Stimulated activated CD8-positive, alpha-beta memory T cell treated with anti-CD3 and anti-CD28 coated beads, Interleukin-15, amount 100 ng/mL, for 24 hours (primary cell): ENCODE results near the gene SPRED2.

Source experiments
- DNase-seq: peaks from one replicate; pipeline ENCODE4 v3.0.0-alpha.2; 2020; ENCODE audit warnings: low read depth

The SPRED2 gene

DNA sequence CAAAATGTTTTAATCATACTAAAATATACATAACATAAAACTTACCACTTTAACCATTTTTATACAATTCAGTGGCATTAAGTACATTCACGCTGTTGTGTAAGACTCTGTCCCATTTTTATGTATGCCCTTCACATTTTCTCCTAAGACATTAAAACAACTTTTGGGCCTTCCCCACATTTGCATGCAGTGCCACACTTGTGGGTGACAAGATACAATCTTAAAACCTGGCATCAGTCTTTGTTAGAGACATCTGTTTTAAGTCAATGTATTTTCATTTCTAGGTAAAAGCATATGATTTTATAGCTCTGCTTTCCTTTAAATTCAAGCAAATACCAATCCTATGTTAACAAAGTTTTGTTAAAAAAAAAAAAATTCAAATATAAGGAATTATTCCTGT lies 17.3 kb downstream of the SPRED2 start:
- DNase-seq, result no peak

DNA sequence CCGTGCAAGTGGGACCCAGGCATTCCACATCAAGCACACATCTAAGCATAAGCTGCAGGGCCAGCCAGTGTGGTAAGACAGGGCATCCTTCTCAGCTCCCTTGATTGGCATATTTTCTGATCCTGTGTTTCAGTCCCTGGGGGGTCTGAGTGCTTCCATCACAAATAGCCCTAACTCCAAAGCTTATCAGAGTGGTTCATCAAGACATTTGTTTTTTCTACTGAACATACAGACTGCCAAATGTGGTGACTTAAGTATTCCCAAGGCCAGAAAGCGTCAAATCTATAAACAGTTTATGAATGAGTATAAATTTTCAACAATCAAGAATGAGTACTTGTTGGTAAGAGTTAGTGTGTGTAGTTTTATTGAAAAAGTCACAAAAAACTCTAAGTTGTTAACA lies 18.8 kb downstream of the SPRED2 start:
- no peak for DNase-seq

DNA sequence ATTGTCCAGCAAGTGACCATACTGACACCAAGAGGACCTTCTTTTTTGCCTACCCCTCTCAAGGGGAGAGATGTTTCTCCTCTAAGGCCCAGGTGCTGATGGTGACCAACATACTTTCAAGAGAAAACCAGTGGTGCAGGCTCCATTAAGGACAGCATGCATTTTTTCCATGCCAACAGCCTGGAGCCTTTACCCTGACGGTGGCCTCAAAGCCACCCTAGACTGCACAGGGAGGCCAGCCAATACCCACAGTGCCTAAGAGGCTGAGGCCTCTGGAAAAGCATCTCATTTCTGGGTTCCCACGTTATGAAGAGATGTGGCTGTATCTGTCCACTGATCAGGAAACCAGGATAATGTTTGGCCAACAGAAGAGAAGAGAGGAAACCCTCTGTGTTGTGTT lies 19.3 kb downstream of the SPRED2 start:
- no peak for DNase-seq

DNA sequence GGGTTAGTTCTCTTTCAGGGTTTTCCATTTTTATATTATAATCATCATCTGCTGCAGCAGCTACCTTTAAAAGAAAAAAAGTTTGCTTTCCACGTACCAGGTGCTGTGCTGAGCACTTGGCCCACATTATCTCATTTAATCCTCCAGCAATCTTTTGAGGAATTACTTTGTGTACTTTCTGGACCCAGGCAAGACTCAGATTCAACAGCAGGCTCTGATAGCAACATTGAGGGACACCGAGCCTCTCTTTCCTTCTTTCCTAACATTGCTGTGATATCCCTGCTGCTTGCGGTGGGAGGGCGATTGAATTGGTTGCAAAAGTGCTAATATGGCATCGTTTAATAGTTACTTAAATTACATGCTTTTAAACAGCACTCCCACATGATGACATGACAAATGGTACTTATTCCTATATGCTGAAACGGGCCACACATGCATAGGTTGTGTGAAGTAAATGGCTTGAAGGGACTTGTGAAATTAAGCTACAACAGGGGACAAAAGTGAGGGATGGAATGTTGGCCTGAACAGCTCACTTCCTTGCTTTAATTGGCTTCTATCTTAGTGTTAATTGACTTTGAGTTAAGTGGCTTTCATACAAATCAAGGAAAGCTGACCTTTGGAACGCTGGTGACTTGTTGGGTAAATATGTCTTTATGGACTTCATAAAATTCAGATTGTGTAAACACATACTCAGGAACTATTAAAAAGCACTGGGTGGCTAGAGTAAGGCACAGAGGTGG lies 21.2 kb downstream of the SPRED2 start:
- DNase-seq, result no peak

DNA sequence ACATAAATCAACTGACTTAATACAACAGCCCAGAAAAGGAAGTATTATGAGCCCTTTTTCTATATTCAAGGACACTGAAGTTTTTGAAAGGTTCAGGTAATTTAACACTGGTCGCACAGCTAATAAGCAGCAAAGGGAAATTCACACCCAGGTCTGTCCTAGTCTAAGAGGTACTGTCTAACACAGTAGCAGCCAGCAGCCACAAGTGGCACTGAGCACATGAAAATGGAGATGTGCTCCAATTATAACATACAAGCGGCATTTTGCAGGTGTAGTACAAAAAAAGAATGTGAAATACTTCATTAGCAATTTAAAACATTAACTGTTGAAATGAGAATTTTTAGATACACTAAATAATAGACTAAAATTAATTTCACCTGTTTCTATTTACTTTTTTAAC lies 23.4 kb downstream of the SPRED2 start:
- DNase-seq, result no peak

DNA sequence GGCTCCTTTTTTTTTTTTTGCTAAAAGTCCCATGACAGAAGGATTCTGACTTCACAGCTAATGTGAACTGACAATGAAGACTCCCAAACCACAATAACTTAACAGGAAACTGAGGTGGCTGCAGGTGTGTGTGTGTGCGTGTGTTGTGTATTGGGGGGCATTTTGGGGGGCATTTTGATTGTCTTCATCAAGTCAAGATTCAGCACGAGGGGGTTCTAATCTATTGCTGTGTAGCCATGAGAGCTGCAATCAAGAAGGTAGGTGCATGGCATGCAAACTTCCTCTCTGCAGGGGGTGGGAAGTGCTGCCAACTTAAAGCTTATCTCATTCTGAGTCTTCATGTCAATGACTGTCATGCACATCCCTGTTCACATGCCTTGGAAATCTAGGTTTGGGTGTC lies 25.2 kb downstream of the SPRED2 start:
- DNase-seq, result no peak

DNA sequence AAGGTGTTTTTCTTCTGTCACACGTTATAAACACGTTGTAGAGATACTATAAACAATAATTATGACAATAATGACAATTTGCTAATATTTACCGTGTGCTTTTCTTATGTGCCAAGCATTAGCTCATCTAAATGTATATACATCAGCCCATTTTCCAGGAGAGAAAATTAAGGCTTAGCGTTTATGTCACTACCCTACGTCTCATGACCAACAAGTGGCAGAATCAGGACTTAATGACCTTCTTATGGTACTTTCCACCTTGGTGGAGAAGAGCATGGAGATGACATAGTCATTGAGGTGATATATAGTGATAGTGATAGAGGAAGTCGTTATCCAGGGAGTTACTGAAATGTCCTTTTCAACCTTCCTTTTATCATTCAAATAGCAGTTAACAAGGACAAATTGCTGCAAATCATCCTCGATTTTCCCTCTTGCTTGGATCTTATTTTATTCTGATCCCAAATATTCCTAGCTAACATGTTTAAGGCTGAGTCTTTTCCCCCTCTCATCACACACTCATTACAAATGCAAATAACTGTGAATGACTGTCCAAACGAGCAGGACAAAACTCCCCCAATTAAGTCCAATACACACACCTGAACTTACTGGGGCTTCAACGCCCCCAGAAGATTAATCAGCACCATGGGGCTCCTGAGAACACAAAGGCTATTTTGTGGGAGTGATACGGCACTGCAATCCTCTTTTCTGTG lies 27.3 kb downstream of the SPRED2 start:
- DNase-seq, result no peak

DNA sequence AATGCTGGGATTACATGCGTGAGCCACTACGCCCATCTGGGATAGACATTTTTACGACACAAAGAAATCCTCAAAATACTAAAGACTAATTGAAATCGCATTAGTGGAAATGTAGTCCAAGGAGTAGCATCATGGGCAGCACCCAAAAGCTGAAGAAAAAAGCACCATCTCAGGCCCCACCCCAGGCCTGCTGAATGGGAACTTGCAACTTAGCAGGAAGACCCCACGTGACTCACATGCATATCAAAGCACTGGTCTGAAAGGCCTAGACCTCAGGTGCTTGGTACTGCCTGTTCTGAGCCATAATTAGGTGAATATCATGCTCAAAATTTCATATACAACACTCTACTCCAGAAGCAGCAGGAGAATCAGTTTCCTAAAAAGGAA lies 28.9 kb downstream of the SPRED2 start:
- no peak for DNase-seq

DNA sequence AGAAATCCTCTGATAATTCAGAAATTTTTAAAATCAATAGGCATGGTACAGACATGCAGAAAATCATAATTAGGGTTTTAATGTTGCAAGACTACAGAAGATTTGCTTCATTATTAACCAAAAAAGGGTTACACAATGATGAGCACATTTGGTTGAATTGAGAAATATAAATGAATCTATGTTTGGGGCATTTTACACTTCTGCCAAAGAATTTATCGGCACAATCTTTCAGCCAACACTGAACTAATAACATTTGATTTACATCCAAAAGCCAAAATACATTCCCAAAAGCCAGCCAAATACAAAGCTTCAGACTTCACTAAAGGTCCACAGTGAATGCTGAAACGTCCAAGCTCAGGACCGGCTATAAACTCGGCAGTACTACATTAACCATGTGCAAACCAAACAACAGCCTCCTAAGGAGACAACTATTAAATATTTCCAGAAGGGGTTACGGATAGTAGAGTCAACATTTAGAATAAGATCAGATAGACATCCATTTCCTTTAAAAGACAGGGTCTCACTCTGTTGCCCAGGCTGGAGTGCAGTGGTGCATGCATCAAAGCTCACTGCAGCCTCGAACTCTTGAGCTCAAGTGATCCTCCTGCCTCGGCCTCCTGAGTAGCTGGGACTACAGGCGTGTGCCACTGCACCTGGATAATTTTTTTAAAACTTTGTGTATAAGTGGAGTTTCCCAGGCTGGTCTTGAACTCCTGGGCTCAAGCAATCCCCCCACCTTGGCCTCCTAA lies 29.4 kb downstream of the SPRED2 start:
- DNase-seq, result no peak

DNA sequence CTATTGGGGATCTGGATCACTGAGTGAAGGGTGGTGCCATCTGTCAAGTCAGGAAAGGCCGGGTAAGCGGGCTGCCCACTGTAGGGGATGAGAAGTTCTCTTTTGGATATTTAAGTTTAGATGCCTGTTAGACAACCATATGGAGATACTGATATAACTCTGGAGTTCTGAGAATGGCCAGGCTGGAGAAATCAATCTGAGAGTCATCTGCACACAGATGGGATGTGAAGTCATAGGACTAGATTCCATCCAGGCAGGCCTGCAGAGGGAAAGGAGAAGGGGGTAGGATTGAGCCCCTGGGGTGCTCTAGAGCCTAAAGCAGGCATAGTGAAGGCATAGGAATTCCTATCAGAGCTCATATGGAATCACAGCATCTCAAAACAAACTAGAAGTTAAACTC lies 30.1 kb downstream of the SPRED2 start:
- DNase-seq, result no peak

DNA sequence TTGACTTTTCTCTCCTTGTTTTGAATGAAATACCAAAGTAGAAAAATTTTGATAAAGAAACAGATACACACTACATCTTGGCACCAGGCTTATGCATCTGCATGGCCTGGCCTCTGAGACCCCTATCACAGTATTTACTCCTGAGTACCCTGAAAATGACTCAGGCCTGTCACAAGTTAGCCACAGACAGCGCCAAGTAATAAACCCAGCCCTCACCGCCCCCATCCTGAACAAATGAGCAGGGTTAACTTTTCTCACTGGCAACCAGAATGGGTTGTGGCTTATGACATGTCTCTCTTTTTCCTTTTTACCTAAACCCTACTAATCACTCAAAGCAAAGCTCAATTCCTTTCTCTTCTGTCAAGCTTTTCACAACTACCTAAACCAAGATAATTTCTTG lies 35.3 kb downstream of the SPRED2 start:
- no peak for DNase-seq

DNA sequence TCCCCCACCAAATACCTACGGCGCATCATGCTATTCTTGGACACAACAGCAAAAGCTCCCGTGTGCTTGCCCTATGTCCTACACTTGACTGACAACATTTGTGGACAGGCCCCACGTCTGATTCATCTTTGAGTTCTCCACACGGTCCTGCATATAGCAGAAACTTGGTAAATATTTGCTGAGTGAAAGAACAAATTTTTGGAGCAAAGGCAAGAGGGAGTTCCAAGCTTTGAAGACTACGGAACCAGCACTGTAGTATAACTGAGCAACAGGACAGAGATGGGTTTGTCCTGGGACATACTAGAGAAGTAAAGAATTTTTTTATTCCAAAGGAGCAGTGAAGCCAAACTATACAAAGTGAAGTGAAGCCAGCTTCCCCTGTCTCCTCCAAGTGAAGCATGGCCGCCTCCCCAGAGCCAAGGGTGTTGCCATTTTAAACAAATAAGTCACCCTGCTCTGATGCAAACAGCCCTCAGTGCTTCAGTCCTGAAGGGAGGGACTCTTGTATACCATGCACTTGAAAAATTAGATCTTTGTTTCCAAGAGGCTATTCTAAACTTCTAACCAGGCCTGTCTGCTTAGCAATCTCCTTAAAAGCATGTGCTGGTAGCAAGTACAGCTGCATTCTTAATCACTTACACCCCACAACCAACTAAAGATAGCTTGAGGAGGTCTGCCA lies 35.9 kb downstream of the SPRED2 start:
- no peak for DNase-seq

DNA sequence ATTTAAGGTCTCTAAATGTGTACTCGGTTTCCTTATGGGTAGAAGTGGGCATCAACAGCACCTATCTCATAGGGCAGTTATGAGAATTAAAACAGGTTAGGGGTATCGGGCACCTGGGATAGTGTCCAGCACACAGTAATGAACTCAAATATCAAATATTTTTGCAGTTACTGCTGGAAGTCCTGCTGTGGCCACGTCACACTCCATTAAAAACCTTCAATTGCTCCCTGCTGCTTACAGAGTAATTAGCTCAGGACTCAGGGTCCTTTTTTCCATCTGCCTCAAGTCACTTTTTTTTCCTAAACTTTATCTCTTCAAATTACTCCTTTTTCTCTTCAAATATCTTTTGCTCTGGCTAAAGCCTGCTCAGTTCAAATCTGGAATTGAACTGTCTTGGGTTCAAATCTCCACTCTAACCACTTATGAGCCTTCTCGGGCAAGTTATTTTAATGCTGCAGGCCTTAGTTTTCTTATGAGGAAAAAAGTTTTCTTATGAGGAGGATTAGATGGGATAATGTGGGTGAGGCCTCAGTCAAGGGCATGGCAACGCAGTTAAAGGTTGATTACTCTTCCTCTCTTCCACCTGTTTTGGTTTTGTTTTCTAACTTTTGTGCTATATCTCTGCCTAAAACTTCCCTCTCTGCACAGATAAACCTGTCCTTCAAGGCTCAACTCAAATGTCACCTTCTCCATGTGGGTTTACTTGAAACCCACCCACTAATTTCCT lies 36.6 kb downstream of the SPRED2 start:
- no peak for DNase-seq

DNA sequence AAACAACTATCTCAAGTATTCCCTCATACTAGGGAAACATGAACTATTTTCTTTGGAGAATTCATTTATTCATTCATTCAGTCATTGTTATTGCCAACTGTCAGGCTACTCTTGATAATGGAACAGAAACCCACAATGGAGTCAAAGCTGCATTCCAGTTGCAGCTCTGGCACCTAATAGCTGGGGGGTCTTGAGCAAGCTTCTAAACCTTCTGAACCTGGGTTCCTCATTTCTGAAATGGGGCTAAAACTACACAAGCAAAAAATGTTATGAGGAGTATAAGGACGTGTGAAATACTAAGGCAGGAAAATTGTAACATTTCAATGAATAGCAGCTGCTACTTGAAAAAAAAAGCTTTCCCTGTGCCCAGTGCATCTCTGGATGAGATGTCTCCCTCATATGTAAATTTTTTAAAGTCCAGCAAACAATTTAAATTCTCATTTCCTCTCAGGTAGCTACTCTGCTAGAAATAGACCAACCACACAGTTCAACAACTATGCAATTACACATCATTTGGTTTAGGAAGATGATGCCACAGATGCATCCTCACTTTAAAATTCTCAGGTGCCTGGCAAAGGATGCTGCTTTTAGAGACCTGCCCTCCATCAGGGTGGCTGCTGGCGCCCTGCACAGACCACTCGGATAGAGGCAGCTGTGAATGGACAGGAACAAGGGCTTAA lies 38.5 kb downstream of the SPRED2 start:
- no peak for DNase-seq

DNA sequence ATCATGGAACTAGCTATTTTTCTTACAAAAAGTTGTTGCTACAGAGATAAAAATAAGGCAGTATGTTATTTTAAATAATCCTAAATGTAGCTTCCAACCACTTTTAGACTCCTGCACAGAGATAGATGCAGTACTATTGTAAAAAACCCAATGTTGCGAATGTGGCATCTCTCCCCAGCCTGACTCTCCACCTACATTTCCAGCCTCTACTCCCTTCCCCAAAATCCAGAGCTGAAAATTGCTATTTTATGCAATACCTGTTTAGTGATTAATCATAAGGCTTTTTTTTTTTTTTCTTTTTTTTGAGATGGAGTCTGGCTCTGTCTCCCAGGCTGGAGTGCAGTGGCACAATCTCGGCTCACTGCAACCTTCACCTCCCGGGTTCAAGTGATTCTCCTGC lies 39.4 kb downstream of the SPRED2 start:
- no peak for DNase-seq

DNA sequence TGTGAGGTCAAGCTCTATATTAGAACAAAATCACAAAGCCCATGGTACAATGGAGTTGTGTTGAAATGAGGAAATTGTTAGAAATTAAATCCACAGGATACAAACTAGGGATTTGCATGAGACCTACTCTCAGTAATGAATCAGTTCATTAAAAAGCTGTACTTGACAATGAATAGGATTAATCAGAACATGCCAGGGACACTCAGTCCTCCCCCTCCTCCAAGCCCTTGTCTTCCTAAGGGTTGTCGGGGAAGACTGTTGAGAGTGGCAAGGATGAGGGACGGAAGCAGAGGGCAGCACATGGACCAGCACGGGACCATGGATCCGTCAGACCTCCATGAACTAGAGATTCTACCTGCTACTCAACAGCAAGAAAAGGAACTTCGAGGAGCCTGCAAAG lies 39.8 kb downstream of the SPRED2 start:
- DNase-seq, result no peak

DNA sequence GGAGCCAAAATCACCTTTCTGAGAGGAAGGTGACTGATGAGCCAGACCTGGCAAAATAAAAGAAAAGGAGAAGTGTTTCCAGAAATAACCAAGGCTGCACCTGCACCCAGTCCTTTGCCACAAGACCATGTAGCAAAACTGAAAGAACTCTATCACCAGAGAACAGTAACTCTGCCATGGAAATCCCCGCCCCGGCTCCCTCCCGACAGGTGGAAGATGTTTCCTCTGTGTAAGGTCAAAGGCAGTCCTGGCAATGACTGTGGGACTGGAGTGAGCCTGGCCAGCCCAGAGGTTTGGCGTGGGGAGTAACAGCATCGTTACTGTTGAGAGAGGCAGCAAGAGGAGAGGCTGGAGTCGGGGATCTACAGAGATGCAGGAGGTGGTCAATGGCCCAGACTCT lies 42.3 kb downstream of the SPRED2 start:
- DNase-seq, result no peak

DNA sequence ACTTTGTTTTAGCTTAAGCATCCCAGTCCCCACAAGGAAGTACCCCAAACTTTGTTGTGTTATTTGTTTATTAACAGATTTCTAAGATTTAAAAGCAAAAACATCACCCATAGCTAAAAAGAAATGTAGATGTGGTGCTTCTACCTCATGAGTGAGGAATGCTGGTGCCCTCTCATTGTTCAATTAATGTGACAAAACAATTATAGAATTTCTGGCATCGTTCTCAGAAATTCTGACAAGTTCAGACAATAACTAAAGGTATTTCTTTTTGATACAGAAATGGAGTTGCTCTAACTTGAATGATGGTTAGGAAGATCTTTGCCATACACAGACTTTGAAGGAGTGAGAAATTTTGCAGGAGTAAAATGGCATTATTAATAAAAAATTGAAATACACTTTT lies 42.9 kb downstream of the SPRED2 start:
- no peak for DNase-seq

DNA sequence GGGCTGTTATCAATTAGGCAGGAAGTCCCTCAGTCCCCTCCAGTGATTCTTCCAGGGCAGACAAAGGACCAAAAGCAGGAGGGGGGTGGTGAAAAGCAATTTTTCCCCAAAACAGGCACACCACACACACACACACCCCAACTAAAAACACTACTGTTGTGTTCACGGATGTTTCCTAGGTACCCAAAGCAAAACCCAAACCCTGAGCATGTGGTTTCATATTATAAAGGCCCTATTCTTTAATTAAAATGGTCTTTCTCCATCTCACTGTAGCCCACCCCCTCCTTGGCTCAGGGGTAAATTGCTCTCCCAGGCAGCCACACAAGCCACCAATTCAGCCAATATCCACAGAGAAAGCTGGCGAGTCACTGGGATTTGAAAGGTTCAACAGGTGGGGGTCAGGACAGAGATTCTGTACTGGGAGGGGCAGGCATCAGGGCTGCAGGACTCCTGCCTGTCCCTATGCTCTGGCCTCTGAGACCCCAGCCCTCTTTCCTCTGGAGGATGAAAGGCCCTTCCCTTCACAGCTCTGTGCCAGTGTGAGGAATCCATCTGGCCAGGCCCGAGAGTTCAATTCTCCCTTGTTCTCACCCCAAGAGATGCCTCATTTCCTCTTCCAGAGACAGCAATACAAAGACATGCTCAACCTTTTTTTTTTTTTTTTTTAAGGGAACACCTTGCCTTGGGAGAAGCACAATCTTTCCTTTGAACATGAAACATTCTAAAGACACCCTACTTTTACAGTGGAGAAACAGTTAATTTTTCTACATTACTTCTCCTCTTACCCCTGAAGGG lies 43.6 kb downstream of the SPRED2 start:
- no peak for DNase-seq

DNA sequence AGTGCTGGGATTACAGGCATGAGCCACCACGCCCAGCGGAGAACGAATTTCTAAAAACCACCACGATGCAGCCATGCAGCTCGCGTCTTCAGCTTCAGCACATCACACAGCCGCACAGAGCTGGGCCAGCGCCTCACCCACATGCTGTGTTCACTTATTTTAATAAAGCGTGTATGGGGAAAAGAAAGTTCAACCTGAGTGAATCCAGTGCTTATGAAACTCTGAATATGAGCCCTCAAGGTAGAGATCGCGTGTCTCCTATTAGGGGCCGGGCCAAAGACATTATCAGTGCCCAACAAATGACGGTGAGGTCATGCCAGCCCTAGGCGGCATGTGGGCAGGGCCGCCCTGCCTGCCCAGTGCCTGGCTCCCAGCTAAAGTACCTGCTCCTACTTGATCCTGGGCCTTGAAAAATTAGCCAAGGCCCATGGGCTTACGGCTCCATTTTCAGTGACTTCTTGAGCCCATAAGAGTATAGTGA lies 44.3 kb downstream of the SPRED2 start:
- no peak for DNase-seq
